Measurements from ENCODE around the gene NACA2.

- TF ChIP-seq, protein P1, sequence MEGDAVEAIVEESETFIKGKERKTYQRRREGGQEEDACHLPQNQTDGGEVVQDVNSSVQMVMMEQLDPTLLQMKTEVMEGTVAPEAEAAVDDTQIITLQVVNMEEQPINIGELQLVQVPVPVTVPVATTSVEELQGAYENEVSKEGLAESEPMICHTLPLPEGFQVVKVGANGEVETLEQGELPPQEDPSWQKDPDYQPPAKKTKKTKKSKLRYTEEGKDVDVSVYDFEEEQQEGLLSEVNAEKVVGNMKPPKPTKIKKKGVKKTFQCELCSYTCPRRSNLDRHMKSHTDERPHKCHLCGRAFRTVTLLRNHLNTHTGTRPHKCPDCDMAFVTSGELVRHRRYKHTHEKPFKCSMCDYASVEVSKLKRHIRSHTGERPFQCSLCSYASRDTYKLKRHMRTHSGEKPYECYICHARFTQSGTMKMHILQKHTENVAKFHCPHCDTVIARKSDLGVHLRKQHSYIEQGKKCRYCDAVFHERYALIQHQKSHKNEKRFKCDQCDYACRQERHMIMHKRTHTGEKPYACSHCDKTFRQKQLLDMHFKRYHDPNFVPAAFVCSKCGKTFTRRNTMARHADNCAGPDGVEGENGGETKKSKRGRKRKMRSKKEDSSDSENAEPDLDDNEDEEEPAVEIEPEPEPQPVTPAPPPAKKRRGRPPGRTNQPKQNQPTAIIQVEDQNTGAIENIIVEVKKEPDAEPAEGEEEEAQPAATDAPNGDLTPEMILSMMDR (IDR thresholded peaks at IDR 0.05) = no peak
- TF ChIP-seq EZH2 (IDR thresholded peaks at IDR 0.05; ENCODE audit: borderline replicate concordance, insufficient read depth, low read depth, low read length, poor library complexity, severe bottlenecking) = no peak
Measured at GRCh38 chr17:61600621-61601020, 9.6 kb upstream of the NACA2 start.

All from B cell (primary cell).